GM12872 (cell line): ENCODE results near the gene LYL1.

Experiments used
- TF ChIP-seq, protein P1 (sequence below): IDR thresholded peaks from 3 replicates; pipeline ENCODE4 v1.5.1; 2011; ENCODE audit warnings: low read depth, mild to moderate bottlenecking, low read length, moderate library complexity; ENCODE audit not compliant: insufficient read depth

Gene LYL1

GRCh38 chr19:13118424-13119193 lies 16.0 kb upstream of the LYL1 start:
- TF ChIP-seq, protein P1, sequence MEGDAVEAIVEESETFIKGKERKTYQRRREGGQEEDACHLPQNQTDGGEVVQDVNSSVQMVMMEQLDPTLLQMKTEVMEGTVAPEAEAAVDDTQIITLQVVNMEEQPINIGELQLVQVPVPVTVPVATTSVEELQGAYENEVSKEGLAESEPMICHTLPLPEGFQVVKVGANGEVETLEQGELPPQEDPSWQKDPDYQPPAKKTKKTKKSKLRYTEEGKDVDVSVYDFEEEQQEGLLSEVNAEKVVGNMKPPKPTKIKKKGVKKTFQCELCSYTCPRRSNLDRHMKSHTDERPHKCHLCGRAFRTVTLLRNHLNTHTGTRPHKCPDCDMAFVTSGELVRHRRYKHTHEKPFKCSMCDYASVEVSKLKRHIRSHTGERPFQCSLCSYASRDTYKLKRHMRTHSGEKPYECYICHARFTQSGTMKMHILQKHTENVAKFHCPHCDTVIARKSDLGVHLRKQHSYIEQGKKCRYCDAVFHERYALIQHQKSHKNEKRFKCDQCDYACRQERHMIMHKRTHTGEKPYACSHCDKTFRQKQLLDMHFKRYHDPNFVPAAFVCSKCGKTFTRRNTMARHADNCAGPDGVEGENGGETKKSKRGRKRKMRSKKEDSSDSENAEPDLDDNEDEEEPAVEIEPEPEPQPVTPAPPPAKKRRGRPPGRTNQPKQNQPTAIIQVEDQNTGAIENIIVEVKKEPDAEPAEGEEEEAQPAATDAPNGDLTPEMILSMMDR: no peak

- TF ChIP-seq, protein P1: no peak
These were observed 15.2 kb upstream of the LYL1 start, which contains the start of gene NACC1 for GRCh38 chr19:13117772-13118423. TSS of gene NACC1 (plus strand) at chr19:13118264. CDS start at chr19:13135208, 16,944 bp downstream.

DNA sequence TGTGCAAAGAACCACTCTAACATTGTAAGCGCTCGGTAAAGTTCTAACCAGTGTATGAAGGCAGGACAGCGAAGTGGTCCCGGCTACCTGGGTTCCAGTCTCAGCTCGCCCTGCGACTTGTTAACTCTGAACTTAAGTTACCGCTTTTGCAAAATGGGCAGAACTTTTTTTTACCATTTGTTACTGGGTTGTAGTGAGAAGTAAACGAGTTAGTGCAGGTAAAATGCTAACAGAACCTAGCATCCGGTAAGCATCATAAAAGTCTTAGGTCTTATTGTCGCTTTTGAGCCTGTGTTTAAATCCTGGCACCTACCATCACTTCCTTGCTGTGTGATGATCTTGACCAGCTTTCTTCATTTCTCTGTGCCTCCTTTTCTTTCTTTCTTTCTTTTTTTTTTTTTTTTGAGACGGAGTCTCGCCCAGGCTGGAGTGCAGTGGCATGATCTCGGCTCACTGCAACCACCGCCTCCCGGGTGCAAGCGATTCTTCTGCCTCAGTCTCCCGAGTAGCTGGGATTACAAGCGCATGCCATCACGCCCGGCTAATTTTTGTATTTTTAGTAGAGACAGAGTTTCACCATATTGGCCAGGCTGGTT lies 14.6 kb upstream of the LYL1 start:
- TF ChIP-seq, protein P1: no peak

DNA sequence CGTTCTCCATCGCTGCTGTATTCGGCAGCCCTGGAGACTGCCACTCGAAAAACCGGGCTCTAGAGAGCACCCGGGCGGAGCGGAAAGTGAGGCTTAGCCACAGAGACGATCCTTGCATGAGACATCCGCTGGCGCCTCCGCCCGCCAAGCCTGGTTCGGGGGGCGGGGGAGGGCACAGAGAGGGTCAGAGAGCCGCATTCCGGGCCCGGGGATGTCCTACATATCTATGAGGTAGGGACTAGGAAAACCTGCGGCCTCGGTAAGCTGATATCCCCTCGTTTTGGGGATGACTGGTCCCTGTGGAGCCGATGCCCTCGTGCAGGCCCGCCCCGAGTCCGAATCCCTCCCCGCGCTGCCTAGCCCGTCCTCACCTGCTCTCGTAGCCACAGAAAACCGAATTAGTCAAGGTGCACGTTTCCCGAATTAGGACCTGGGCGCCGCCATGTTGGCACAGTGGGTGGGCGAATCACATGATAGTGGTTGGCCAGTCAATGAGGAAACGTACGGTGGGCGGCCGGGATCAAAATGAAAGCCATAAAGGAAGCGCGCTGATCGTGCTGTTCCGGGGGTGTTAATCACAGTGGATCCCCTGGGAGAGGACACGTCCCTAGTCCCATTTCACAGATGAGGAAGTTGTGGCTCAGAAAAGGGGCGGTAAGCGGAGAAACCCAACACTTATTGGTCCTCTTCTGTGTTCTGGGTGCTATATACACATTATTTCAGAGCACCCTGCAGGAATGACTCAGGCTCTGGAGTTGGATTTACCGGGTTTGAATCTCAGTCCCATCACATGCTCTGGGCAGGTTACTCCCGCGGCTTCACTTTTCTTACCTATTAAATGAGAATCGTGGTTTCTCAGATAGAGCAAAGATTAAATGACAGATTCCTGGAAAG lies 13.9 kb upstream of the LYL1 start, which contains the start of gene TRMT1:
TSS of gene TRMT1 (minus strand) at position 459 of the 894 bp plus-strand sequence. CDS start at position 118, 341 bp downstream.
- TF ChIP-seq, protein P1: no peak

- TF ChIP-seq, protein P1: no peak
These were observed 13.3 kb upstream of the LYL1 start for GRCh38 chr19:13115936-13116281.

DNA sequence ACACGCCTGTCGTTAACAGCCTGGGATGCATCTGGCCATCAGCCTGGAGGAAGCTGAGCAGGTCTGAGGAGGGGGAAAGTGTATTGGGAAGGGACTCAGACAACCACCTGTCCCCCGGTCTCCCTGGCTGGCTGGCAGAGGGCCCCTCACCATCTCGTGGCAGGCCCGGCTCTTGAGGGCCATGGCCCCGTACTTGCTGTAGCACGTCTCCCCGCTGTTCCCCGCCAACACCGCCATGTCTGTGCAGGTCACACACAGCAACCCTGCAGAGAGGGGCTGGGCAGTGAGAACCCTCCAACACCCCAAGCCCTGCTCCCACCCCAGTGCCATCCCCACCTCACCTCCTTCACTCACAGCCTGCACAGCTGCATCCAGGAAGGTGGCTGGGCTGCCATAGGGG lies 9.9 kb upstream of the LYL1 start:
- TF ChIP-seq, protein P1: no peak

GRCh38 chr19:13110099-13110610 lies 7.5 kb upstream of the LYL1 start:
- TF ChIP-seq, protein P1: no peak
